K562 (cell line): ENCODE measurements around the gene ZBTB7A. TPM values are rescaled to one million over a fixed set of nuclear protein-coding genes. Genes with fewer than 3 reads are reported as not detected.
A peak's percentile ranks its signal among the peaks of the same experiment; 100 is the strongest.

Experiments used
- ARID2 ChIP-seq: fragments of 450-650 bp; IDR thresholded peaks from 2 replicates; pipeline ENCODE4 v1.6.1; 2017; ENCODE audit warnings: antibody characterized with exemption, mild to moderate bottlenecking
- MEF2D ChIP-seq: conservative IDR thresholded peaks from 2 replicates; pipeline ENCODE4 v1.6.1; 2016; ENCODE audit warnings: low read depth, missing genetic modification characterization, missing compliant biosample characterization
- POLR2G ChIP-seq: fragments of 200-400 bp; formaldehyde crosslinking; IDR thresholded peaks from 2 replicates; pipeline ENCODE4 v1.6.1; 2017; ENCODE audit warnings: low read depth, mild to moderate bottlenecking, antibody characterized with exemption, low read length, moderate library complexity
- SMAD4 ChIP-seq: fragments of 250-450 bp; sonication (Bioruptor Pico); conservative IDR thresholded peaks from 2 replicates; pipeline ENCODE4 v1.8.0; 2021; ENCODE audit warnings: inconsistent platforms, mild to moderate bottlenecking, moderate library complexity
- TCF3 ChIP-seq: sonication (generic); formaldehyde crosslinking; IDR thresholded peaks from 2 replicates; pipeline ENCODE4 v1.4.0; 2020; ENCODE audit warnings: mild to moderate bottlenecking, missing genetic modification reagents
- U2AF1 ChIP-seq: fragments of 200-400 bp; formaldehyde crosslinking; optimal IDR thresholded peaks from 2 replicates; pipeline ENCODE3; 2017; ENCODE audit warnings: mild to moderate bottlenecking, low read depth, low read length, moderate library complexity
- ZNF165 ChIP-seq: fragments of 250-450 bp; sonication (Bioruptor Pico); IDR thresholded peaks from 2 replicates; pipeline ENCODE4 v1.4.0; 2020; ENCODE audit warnings: borderline replicate concordance
- polyA plus RNA-seq, 8 experiments: library from polyadenylated mRNA; depleted of rRNA in 4 of 8; stranded (reverse) in 5 of 8; unstranded in 3 of 8; fragments of >200 nt; fragmentation: Nextera tagmentation in 2 of 8; fragmentation: Illumina TruSeq in 1 of 8; extraction: Ambion mirVana in 2 of 8; extraction: Trizol in 1 of 8; gene quantifications; 2 replicates each; pipeline versions ENCODE4 v1.2.1 to v1.2.3, GENCODE V29; 2011 to 2014; ENCODE audit warnings: inconsistent platforms in 1 of 8, missing spikeins in 1 of 8
- total RNA-seq, 7 experiments: library from RNA; depleted of rRNA in 6 of 7; stranded (reverse); fragments of >200 nt in 6 of 7; fragmentation: Illumina TruSeq in 2 of 7; extraction: Trizol in 2 of 7; gene quantifications; 2 replicates each; pipeline versions ENCODE4 v1.2.1 to v1.2.3, GENCODE V29; 2011 to 2021; ENCODE audit warnings: low replicate concordance in 1 of 7
- TF ChIP-seq, protein P1 (sequence below): fragments of 250-450 bp; sonication (Bioruptor Pico); IDR thresholded peaks from 2 replicates; pipeline ENCODE4 v1.5.1; 2021; ENCODE audit warnings: mild to moderate bottlenecking
- TF ChIP-seq, protein P2 (sequence below): fragments of 450-650 bp; IDR thresholded peaks from 2 replicates; pipeline ENCODE4 v1.6.1; 2017; ENCODE audit warnings: antibody characterized with exemption
- TF ChIP-seq, protein P3 (sequence below): sonication (generic); formaldehyde crosslinking; IDR thresholded peaks from 2 replicates; pipeline ENCODE4 v1.8.0; 2022; ENCODE audit warnings: missing genetic modification reagents, mild to moderate bottlenecking, borderline replicate concordance

Gene ZBTB7A
- total and polyA plus RNA-seq, 9 of the 15 experiments (the other 6 are each of a cell fraction or from before 2014, with no cell fraction given): 0.11 to 34.0 (median 4.6) TPM

GRCh38 chr19:4058693-4059452, 7.8 kb downstream of the ZBTB7A start (continued):
- no peak for TF ChIP-seq SMAD4 (CRISPR knock-in tag)
- TF ChIP-seq TCF3 (CRISPR knock-in tag): no peak
- no peak for TF ChIP-seq ZNF165 (CRISPR knock-in tag)
- TF ChIP-seq, protein P1, sequence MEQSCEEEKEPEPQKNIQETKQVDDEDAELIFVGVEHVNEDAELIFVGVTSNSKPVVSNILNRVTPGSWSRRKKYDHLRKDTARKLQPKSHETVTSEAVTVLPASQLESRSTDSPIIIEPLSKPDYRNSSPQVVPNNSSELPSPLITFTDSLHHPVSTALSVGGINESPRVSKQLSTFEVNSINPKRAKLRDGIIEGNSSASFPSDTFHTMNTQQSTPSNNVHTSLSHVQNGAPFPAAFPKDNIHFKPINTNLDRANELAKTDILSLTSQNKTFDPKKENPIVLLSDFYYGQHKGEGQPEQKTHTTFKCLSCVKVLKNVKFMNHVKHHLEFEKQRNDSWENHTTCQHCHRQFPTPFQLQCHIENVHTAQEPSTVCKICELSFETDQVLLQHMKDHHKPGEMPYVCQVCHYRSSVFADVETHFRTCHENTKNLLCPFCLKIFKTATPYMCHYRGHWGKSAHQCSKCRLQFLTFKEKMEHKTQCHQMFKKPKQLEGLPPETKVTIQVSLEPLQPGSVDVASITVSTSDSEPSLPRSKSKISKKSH (CRISPR knock-in tag): no peak
- TF ChIP-seq, protein P2, sequence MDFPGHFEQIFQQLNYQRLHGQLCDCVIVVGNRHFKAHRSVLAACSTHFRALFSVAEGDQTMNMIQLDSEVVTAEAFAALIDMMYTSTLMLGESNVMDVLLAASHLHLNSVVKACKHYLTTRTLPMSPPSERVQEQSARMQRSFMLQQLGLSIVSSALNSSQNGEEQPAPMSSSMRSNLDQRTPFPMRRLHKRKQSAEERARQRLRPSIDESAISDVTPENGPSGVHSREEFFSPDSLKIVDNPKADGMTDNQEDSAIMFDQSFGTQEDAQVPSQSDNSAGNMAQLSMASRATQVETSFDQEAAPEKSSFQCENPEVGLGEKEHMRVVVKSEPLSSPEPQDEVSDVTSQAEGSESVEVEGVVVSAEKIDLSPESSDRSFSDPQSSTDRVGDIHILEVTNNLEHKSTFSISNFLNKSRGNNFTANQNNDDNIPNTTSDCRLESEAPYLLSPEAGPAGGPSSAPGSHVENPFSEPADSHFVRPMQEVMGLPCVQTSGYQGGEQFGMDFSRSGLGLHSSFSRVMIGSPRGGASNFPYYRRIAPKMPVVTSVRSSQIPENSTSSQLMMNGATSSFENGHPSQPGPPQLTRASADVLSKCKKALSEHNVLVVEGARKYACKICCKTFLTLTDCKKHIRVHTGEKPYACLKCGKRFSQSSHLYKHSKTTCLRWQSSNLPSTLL: no peak
- TF ChIP-seq U2AF1: no peak
- TF ChIP-seq, protein P3, sequence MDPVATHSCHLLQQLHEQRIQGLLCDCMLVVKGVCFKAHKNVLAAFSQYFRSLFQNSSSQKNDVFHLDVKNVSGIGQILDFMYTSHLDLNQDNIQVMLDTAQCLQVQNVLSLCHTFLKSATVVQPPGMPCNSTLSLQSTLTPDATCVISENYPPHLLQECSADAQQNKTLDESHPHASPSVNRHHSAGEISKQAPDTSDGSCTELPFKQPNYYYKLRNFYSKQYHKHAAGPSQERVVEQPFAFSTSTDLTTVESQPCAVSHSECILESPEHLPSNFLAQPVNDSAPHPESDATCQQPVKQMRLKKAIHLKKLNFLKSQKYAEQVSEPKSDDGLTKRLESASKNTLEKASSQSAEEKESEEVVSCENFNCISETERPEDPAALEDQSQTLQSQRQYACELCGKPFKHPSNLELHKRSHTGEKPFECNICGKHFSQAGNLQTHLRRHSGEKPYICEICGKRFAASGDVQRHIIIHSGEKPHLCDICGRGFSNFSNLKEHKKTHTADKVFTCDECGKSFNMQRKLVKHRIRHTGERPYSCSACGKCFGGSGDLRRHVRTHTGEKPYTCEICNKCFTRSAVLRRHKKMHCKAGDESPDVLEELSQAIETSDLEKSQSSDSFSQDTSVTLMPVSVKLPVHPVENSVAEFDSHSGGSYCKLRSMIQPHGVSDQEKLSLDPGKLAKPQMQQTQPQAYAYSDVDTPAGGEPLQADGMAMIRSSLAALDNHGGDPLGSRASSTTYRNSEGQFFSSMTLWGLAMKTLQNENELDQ: no peak
- TF ChIP-seq POLR2G: peak; percentile 60
- TF ChIP-seq MEF2D (tag): no peak
- no peak for TF ChIP-seq ARID2
